ENCODE data around the gene CHD1L.

DNA sequence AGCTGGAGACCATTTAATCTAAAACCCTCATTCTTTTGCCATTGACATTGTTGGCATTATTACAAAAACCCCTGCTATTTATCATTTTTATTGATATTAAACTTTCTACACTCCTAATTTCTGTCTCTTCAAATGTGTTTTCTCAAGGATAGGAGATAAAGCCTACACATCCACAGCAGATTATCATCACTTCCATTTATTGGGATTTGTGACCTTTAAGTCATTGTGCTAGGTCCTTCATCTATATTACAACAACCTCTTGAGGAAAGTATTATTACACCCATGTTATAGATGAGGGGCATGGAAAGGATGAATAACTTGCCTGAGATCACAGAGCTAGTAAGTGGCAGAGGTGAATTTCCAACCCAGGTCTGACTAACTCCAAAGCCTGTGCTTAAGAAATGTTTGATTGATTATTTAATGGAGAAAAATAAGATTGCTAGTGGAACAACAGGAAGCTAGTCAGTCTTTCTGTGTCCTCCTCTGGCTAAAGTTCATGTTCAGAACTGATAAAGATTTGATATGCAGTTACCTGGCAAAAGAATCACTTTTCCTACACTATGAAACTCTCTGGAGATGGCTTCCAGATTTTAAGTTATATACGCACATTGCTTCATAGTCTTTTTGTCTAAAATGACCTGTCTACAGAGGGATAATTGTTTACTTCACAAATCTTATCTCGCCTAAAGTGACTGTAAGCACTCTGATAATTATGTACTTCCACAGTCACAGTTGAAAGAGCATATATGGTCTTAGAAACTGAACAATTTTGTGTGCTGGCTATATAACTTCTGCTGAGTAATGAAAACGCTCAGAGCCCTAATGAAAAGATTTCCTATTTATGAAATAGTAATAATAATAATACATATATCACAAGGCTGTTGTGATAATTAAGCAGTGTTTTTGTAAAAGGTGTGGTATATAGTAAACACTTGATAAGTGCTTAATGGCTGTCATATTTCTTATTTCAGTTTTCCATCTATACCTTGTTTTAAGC is 32.4 kb upstream of the CHD1L start:
- TF ChIP-seq, protein P1, sequence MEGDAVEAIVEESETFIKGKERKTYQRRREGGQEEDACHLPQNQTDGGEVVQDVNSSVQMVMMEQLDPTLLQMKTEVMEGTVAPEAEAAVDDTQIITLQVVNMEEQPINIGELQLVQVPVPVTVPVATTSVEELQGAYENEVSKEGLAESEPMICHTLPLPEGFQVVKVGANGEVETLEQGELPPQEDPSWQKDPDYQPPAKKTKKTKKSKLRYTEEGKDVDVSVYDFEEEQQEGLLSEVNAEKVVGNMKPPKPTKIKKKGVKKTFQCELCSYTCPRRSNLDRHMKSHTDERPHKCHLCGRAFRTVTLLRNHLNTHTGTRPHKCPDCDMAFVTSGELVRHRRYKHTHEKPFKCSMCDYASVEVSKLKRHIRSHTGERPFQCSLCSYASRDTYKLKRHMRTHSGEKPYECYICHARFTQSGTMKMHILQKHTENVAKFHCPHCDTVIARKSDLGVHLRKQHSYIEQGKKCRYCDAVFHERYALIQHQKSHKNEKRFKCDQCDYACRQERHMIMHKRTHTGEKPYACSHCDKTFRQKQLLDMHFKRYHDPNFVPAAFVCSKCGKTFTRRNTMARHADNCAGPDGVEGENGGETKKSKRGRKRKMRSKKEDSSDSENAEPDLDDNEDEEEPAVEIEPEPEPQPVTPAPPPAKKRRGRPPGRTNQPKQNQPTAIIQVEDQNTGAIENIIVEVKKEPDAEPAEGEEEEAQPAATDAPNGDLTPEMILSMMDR (IDR thresholded peaks at IDR 0.05; ENCODE audit: extremely low read depth in 1 of 2, insufficient read depth in 1 of 2, low read depth in 1 of 2, low read length in 2 of 2): no peak
- TF ChIP-seq EZH2 (IDR thresholded peaks at IDR 0.05; ENCODE audit: borderline replicate concordance, low read depth, low read length, severe bottlenecking) (no peak), POLR2AphosphoS5 (IDR thresholded peaks at IDR 0.05; ENCODE audit: insufficient read depth, low read depth, low read length) (no peak), POLR2A (IDR thresholded peaks at IDR 0.05; ENCODE audit: low read depth, low read length) (no peak), MYC (IDR thresholded peaks at IDR 0.05; ENCODE audit: low read depth, low read length) (no peak), FOS (IDR thresholded peaks at IDR 0.05; ENCODE audit: borderline replicate concordance, insufficient read depth, low read length) (no peak), GATA2 (IDR thresholded peaks at IDR 0.05; ENCODE audit: insufficient read depth, insufficient read length, low read depth, low read length) (no peak), JUN (IDR thresholded peaks at IDR 0.05; ENCODE audit: borderline replicate concordance, insufficient read depth, insufficient read length, low read depth) (no peak)
- TF ChIP-seq, protein P2, sequence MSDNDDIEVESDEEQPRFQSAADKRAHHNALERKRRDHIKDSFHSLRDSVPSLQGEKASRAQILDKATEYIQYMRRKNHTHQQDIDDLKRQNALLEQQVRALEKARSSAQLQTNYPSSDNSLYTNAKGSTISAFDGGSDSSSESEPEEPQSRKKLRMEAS (IDR thresholded peaks at IDR 0.05; ENCODE audit: insufficient read depth, insufficient read length): no peak

Data from endothelial cell of umbilical vein (primary cell).